Mesendoderm (in vitro differentiated cells): ENCODE data around the gene PER3.

Experiments used
- DNase-seq: peaks from one replicate; pipeline ENCODE4 v3.0.0; 2013
- H2AK5ac ChIP-seq: 2 replicates; pipeline ENCODE4 v1.6.1; 2013; ENCODE audit warnings: low read length, inconsistent platforms
- H2BK120ac ChIP-seq: 2 replicates; pipeline ENCODE4 v1.6.1; 2013; ENCODE audit warnings: low read depth, mild to moderate bottlenecking, low read length, moderate library complexity, mixed read lengths
- H2BK15ac ChIP-seq: replicated peaks from 2 replicates; pipeline ENCODE4 v1.6.1; 2013; ENCODE audit warnings: low read depth, mild to moderate bottlenecking, moderate library complexity
- H2BK5ac ChIP-seq: 2 replicates; pipeline ENCODE4 v1.6.1; 2013; ENCODE audit warnings: low read length, inconsistent platforms
- H3K18ac ChIP-seq: 2 replicates; pipeline ENCODE4 v1.6.1; 2013; ENCODE audit warnings: mild to moderate bottlenecking, low read length, mixed read lengths
- H3K23ac ChIP-seq: one replicate; pipeline ENCODE4 v1.6.1; 2013; ENCODE audit warnings: low read length
- H3K27ac ChIP-seq: 2 replicates; pipeline ENCODE4 v1.5.1; 2013; ENCODE audit warnings: low read depth, mild to moderate bottlenecking, inconsistent platforms, low read length, moderate library complexity
- H3K27me3 ChIP-seq: 2 replicates; pipeline ENCODE4 v1.6.1; 2013; ENCODE audit warnings: low read length, control low read depth, mild to moderate bottlenecking, inconsistent platforms; ENCODE audit not compliant: insufficient read depth, poor library complexity
- H3K36me3 ChIP-seq: 2 replicates; pipeline ENCODE4 v1.6.1; 2013; ENCODE audit warnings: low read length, inconsistent platforms; ENCODE audit not compliant: control insufficient read depth, insufficient read depth
- H3K4ac ChIP-seq: one replicate; pipeline ENCODE4 v1.6.1; 2013; ENCODE audit warnings: low read depth, mild to moderate bottlenecking, low read length, moderate library complexity
- H3K4me1 ChIP-seq: 2 replicates; pipeline ENCODE4 v1.6.1; 2013; ENCODE audit warnings: low read depth, low read length, inconsistent platforms; ENCODE audit not compliant: control insufficient read depth
- H3K4me2 ChIP-seq: 2 replicates; pipeline ENCODE4 v1.6.1; 2013; ENCODE audit warnings: low read length
- H3K4me3 ChIP-seq: 2 replicates; pipeline ENCODE4 v1.5.1; 2013; ENCODE audit warnings: mild to moderate bottlenecking, low read length
- H3K56ac ChIP-seq: one replicate; pipeline ENCODE4 v1.6.1; 2013; ENCODE audit warnings: low read length
- H3K79me1 ChIP-seq: 2 replicates; pipeline ENCODE4 v1.6.1; 2013; ENCODE audit warnings: low read length, inconsistent platforms
- H3K79me2 ChIP-seq: 2 replicates; pipeline ENCODE4 v1.6.1; 2013; ENCODE audit warnings: mild to moderate bottlenecking, low read length; ENCODE audit not compliant: control insufficient read depth, insufficient read depth
- H3K9ac ChIP-seq: 2 replicates; pipeline ENCODE4 v1.6.1; 2013; ENCODE audit warnings: low read length, inconsistent platforms
- H4K5ac ChIP-seq: one replicate; pipeline ENCODE4 v1.6.1; 2013; ENCODE audit warnings: low read length
- H4K8ac ChIP-seq: one replicate; pipeline ENCODE4 v1.6.1; 2013; ENCODE audit warnings: low read depth, mild to moderate bottlenecking, control low read depth, low read length, moderate library complexity
- WGBS: extraction: QIAGEN DNeasy Blood & Tissue Kit; methylation state at CpG from one replicate; pipeline ENCODE4 v1.1.7; 2013; ENCODE audit warnings: low lambda C conversion rate, missing lambda C conversion rate; ENCODE audit not compliant: insufficient coverage; ENCODE audit errors: extremely low coverage; 5-methylcytosine and 5-hydroxymethylcytosine counted together

Gene PER3

DNA sequence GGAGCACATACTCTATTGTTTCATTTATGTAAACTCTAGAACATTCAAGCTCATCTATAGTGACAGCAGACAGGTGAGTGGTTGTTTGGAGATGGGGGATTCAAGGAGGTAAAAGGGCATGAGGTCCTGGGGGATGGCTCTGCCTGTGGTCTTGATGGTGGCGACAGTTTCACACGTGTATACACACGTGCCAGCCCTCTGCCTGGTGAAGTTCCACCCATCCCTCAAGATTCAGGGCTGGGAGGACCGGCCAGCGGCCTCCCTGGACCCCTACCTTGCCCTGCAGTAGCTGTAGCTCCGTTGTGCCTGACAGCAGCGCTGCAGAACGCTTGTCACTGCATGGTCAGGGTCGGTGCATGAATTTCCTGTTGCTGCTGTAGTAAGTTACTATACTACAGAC lies 107.7 kb downstream of the PER3 start:
- no peak overlapping the region for H2BK15ac ChIP-seq
- no peak overlapping the region for H4K5ac ChIP-seq
- no CpG with 5 or more reads among the region's 9 CpGs for WGBS
- H3K79me2 ChIP-seq: no peaks in the 10 kb centered on the region
- H4K8ac ChIP-seq: no peak overlapping the region
- no peaks in the 10 kb centered on the region for H3K4me1 ChIP-seq
- no peak overlapping the region for H3K9ac ChIP-seq
- H3K36me3 ChIP-seq: no peaks in the 10 kb centered on the region
- no peak overlapping the region for H2BK5ac ChIP-seq
- H3K27ac ChIP-seq: no peak overlapping the region
- no peak overlapping the region for H2AK5ac ChIP-seq
- no peak overlapping the region for H2BK120ac ChIP-seq
- no peak overlapping the region for H3K18ac ChIP-seq
- no peak overlapping the region for H3K56ac ChIP-seq
- no peak overlapping the region for H3K4me3 ChIP-seq
- no peaks in the 10 kb centered on the region for H3K27me3 ChIP-seq
- H3K23ac ChIP-seq: no peak overlapping the region
- H3K4ac ChIP-seq: no peak overlapping the region
- H3K79me1 ChIP-seq: no peaks in the 10 kb centered on the region
- no peak for DNase-seq
- no peak overlapping the region for H3K4me2 ChIP-seq

DNA sequence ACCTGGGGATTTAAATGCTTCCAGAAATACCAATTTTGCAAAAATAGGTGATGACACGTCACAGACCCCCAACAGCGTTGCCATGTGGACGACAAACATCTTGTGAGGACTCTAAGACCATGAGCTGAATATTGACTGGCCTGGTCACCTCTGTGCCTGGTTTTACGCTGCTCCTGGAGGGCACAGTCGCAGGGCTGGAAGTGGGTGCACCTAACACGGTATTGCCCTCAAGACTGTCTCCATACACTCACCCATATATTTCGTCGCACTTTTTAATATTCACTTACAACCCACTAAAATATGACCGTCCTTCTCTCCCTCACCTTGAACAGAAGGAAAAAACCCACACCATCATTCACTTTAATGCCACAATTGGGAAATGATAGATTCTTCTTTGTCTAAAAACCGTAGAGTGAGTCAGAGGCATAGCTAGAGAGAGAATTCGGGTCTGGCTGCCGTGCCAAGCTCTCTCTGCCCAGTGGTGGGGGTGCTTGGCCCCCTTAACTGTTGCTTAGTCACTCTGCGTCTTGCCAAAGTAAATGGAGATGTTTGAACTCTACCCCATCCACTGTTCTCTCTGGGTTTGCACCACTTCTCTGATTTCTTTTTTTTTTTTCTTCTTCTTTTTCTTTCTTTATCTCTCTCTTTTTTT lies 109.6 kb downstream of the PER3 start:
- no peaks in the 10 kb centered on the region for H3K4me1 ChIP-seq
- H3K79me1 ChIP-seq: no peaks in the 10 kb centered on the region
- no peak overlapping the region for H2BK120ac ChIP-seq
- no peak overlapping the region for H4K5ac ChIP-seq
- DNase-seq: no peak
- H3K9ac ChIP-seq: no peak overlapping the region
- 100% methylated on average over 3 of the region's 13 CpGs for WGBS
- no peak overlapping the region for H4K8ac ChIP-seq
- H3K4me2 ChIP-seq: no peak overlapping the region
- no peak overlapping the region for H3K18ac ChIP-seq
- no peak overlapping the region for H3K4ac ChIP-seq
- H3K79me2 ChIP-seq: no peaks in the 10 kb centered on the region
- H2BK15ac ChIP-seq: no peak overlapping the region
- no peak overlapping the region for H3K23ac ChIP-seq
- H2AK5ac ChIP-seq: no peak overlapping the region
- no peaks in the 10 kb centered on the region for H3K36me3 ChIP-seq
- H3K27me3 ChIP-seq: no peaks in the 10 kb centered on the region
- no peak overlapping the region for H2BK5ac ChIP-seq
- no peak overlapping the region for H3K27ac ChIP-seq
- H3K56ac ChIP-seq: no peak overlapping the region
- H3K4me3 ChIP-seq: no peak overlapping the region
